HUES64 (cell line): ENCODE measurements around the gene SPDEF.
A peak's percentile ranks its signal among the peaks of the same experiment; 100 is the strongest.

ENCODE experiments used
- H3K27ac ChIP-seq: 2 replicates; pipeline ENCODE4 v1.7.0; 2013; ENCODE audit warnings: low read depth, low read length, inconsistent platforms
- H3K27me3 ChIP-seq: 2 replicates; pipeline ENCODE4 v1.6.1; 2013; ENCODE audit warnings: mild to moderate bottlenecking, low read length; ENCODE audit not compliant: insufficient read depth
- H3K36me3 ChIP-seq: 2 replicates; pipeline ENCODE4 v1.6.1; 2013; ENCODE audit warnings: mild to moderate bottlenecking, low read length; ENCODE audit not compliant: insufficient read depth
- H3K4me1 ChIP-seq: 2 replicates; pipeline ENCODE4 v1.6.1; 2013; ENCODE audit warnings: mild to moderate bottlenecking, low read length, moderate library complexity; ENCODE audit not compliant: insufficient read depth
- H3K4me3 ChIP-seq: 2 replicates; pipeline ENCODE4 v1.5.1; 2013; ENCODE audit warnings: mild to moderate bottlenecking, low read length, moderate library complexity
- H3K9ac ChIP-seq: 2 replicates; pipeline ENCODE4 v1.6.1; 2013; ENCODE audit warnings: mild to moderate bottlenecking, low read depth, low read length
- H3K9me3 ChIP-seq: 2 replicates; pipeline ENCODE4 v1.6.1; 2013; ENCODE audit warnings: low read depth, low read length; ENCODE audit not compliant: insufficient read depth
- WGBS: fragments of 150-250, 120-280 bp; methylation state at CpG from one replicate; pipeline ENCODE4 v1.1.7; 2013; ENCODE audit warnings: missing lambda C conversion rate; 5-methylcytosine and 5-hydroxymethylcytosine counted together

The SPDEF gene

GRCh38 chr6:34516391-34517324 is 39.5 kb downstream of the SPDEF start:
- H3K9me3 ChIP-seq: no peaks in the 10 kb centered on the region
- no peaks in the 10 kb centered on the region for H3K36me3 ChIP-seq
- WGBS: 78% methylated on average over 22 of the region's 22 CpGs
- no peak overlapping the region for H3K9ac ChIP-seq
- no peak overlapping the region for H3K4me3 ChIP-seq
- H3K4me1 ChIP-seq: peaks cover 17% of the 10 kb centered on the region
- peaks cover 19% of the 10 kb centered on the region for H3K27me3 ChIP-seq
- H3K27ac ChIP-seq: no peak overlapping the region

- Histone ChIP-seq H3K27ac (no peak overlapping the region), H3K27me3 (peaks cover 19% of the 10 kb centered on the region), H3K4me3 (peak overlapping the region; percentile 57; the same call in 1 of the 2 replicates), H3K9me3 (no peaks in the 10 kb centered on the region), H3K36me3 (no peaks in the 10 kb centered on the region), H3K4me1 (peaks cover 17% of the 10 kb centered on the region), H3K9ac (0 out of 2 replicates have a peak overlapping the region, but pooled peaks have one; percentile 20)
- 73% methylated on average over 13 of the region's 13 CpGs for WGBS
Measured at GRCh38 chr6:34515473-34516387, 40.4 kb downstream of the SPDEF start.

DNA sequence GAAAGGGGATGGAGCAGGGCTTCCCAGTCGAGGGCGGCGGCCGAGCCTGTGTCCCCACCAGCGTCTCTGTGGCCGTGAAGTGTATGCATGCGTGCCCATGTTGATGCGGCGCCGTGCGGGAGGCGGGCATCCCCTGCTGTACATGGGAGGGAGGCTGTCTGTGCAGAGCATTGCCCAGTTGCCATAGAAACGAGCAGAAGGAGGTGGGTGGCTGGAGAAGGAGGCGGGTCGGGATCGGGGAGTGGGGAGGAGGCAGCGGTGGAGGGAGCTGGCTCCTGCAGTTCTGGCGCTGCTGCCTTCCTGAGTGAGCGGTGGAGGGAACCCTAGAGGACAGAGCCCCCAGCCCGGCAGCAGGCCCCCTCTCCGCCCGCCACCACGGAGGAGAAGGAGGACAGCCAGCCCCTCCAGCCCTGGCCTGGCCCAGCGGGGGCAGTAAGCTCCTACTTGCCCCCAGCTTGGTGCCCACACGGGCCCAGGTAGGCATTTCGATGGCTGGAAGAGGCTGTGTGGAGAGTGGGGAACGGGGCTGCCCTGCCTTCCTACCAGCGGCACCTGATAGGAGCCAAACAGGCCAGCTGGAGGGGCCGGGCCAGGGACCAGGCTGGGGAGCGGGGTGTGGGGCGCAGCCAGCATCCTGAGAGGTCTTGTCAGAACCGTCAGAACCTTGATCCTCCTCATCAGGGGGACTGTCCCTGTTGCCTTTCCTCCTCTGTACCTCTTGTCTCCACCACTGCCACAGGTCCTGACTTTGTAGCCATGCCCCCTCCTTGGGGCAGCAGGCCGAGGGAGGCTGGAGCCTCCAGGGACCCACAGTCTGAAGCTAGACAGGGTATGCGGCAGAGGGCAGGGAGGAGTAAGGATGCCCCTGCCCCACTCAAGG is 41.3 kb downstream of the SPDEF start:
- Histone ChIP-seq H3K9ac (peak overlapping the region; percentile 20; the same call in 1 of the 2 replicates), H3K27me3 (peaks cover 19% of the 10 kb centered on the region), H3K9me3 (peaks cover under 1% of the 10 kb centered on the region; the same call in 1 of the 2 replicates), H3K4me1 (peaks cover 17% of the 10 kb centered on the region), H3K36me3 (no peaks in the 10 kb centered on the region), H3K4me3 (peak overlapping the region; percentile 57), H3K27ac (no peak overlapping the region)
- WGBS: 9% methylated on average over 34 of the region's 34 CpGs

DNA sequence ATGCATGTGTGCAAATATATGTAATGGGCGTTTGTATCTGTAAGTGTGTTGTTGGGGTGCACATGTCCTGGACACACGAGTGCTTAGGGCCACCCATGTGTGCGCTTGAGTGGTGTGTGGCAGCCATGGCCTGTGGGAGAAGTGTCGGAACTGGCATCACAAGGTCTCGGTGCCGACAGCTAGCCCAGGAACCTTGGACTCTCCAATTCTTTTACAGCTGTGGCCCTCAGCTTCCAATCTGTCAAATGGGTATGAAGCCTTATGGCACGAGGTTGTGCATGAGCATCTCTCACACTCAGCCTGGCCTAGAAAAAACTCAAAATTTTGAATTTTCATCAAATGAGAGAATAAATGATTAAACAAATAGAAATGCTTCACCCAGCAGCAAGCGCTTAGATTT is 42.0 kb downstream of the SPDEF start:
- H3K27ac ChIP-seq: no peak overlapping the region
- H3K36me3 ChIP-seq: no peaks in the 10 kb centered on the region
- H3K9me3 ChIP-seq: peaks cover 2% of the 10 kb centered on the region; the same call in 1 of the 2 replicates
- no peak overlapping the region for H3K9ac ChIP-seq
- H3K4me1 ChIP-seq: peaks cover 17% of the 10 kb centered on the region
- peaks cover 19% of the 10 kb centered on the region for H3K27me3 ChIP-seq
- peak overlapping the region; percentile 57 for H3K4me3 ChIP-seq
- WGBS: 72% methylated on average over 8 of the region's 8 CpGs

DNA sequence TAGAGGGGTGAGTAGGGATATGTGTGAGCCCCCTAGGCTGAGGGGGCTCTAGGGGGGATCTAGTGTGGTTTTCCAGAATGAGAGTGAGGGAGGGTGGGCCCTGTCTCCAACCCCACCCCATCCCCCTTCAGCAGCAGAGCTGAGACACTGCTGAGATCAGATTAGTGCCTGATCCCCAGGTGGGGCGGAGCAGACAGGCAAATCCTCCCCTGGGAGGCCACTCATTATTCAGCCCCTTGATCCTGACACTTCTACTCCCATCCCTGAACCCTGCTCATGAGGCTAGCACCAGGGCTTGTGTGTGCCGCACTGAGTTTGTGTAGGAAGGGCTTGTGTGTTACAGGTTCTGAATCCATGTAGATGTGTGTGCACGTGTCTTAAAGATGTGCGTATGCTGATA is 42.5 kb downstream of the SPDEF start:
- Histone ChIP-seq H3K36me3 (no peaks in the 10 kb centered on the region), H3K27ac (no peak overlapping the region), H3K9ac (no peak overlapping the region), H3K4me3 (no peak overlapping the region), H3K4me1 (peaks cover 17% of the 10 kb centered on the region), H3K27me3 (peaks cover 19% of the 10 kb centered on the region), H3K9me3 (peaks cover 2% of the 10 kb centered on the region; the same call in 1 of the 2 replicates)
- 45% methylated on average over 4 of the region's 4 CpGs for WGBS

GRCh38 chr6:34512738-34513115 is 43.4 kb downstream of the SPDEF start:
- peaks cover 17% of the 10 kb centered on the region for H3K4me1 ChIP-seq
- H3K36me3 ChIP-seq: no peaks in the 10 kb centered on the region
- 89% methylated on average over 5 of the region's 5 CpGs for WGBS
- no peak overlapping the region for H3K9ac ChIP-seq
- H3K27ac ChIP-seq: no peak overlapping the region
- peaks cover 2% of the 10 kb centered on the region; the same call in 1 of the 2 replicates for H3K9me3 ChIP-seq
- peaks cover 19% of the 10 kb centered on the region for H3K27me3 ChIP-seq
- H3K4me3 ChIP-seq: no peak overlapping the region

GRCh38 chr6:34511915-34512737 is 44.0 kb downstream of the SPDEF start:
- WGBS: 64% methylated on average over 12 of the region's 12 CpGs
- Histone ChIP-seq H3K4me1 (peaks cover 18% of the 10 kb centered on the region), H3K9me3 (peaks cover 2% of the 10 kb centered on the region; the same call in 1 of the 2 replicates), H3K9ac (no peak overlapping the region), H3K27me3 (peaks cover 19% of the 10 kb centered on the region), H3K36me3 (no peaks in the 10 kb centered on the region), H3K4me3 (no peak overlapping the region), H3K27ac (no peak overlapping the region)

DNA sequence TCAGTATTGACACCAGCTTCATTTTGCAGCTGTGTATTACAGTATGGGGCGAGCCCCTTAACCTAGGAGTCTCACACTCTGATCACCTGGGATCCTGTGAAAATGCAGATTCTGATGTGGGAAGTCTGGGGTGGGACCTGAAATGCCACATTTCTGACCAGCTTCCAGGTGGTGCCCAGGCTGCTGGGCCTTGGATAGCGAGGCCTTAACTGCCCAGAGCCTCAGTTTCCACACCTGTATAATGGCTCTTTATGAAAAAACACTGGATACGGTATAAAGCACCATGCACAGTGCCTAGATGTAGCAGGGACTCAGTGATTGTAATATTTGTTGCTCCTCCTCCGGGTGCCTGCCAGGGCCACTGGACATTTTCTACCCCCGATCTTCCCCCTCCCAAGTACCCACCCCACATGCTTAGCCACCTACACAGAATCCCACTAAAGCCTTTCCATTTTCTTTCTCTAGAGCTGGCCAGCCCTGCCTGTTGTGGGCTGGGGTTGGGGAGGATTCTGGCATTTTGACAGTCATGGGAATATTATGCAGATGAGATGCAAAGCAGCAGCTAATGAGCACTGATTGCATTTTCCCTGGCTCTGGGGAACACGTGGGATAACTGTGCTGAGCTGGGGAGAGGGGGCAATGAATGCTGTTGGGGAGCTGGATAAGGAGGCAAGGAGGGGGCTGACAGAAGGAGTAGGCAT is 44.8 kb downstream of the SPDEF start:
- Histone ChIP-seq H3K9me3 (peaks cover 2% of the 10 kb centered on the region; the same call in 1 of the 2 replicates), H3K4me3 (no peak overlapping the region), H3K9ac (no peak overlapping the region), H3K4me1 (peaks cover 22% of the 10 kb centered on the region), H3K27me3 (peaks cover 19% of the 10 kb centered on the region), H3K36me3 (no peaks in the 10 kb centered on the region), H3K27ac (no peak overlapping the region)
- 87% methylated on average over 6 of the region's 6 CpGs for WGBS

GRCh38 chr6:34510299-34510698 is 45.8 kb downstream of the SPDEF start:
- Histone ChIP-seq H3K4me1 (peaks cover 21% of the 10 kb centered on the region), H3K9me3 (peaks cover 2% of the 10 kb centered on the region; the same call in 1 of the 2 replicates)
- 91% methylated on average over 4 of the region's 4 CpGs for WGBS

More at GRCh38 chr6:34510299-34510698, 45.8 kb downstream of the SPDEF start:
- Histone ChIP-seq H3K27ac (no peak overlapping the region), H3K27me3 (peaks cover 13% of the 10 kb centered on the region), H3K9ac (no peak overlapping the region), H3K4me3 (no peak overlapping the region), H3K36me3 (no peaks in the 10 kb centered on the region)
